NOMO-1 (cell line): ENCODE results near the gene TSPAN18.
A peak's percentile ranks its signal among the peaks of the same experiment; 100 is the strongest.

ENCODE experiments used
- DNase-seq, 2 experiments: peaks; one replicate each; lab custom pipeline; 2025; ENCODE audit not compliant: unreplicated experiment in 2 of 2; lab: John Stamatoyannopoulos, UW

The TSPAN18 gene

DNA sequence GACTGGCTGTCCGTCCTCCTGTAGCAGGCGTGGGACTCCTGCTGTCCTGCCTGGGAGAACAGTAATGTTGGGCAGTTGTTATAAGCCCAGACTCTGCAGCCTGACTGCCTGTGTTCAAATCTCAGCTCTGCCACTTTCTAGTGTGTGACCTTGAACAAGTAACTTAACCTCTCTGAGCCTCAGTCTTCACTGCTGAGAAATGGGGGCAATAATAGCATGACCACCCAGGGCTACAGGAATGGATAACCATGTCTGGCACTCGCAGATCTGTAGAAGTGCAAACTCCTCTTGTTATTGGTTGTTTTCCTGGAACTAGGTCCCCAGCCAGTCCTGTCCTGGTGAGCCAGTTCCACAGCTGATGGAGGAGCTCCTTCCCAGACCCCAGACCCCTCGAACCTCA, 154.2 kb downstream of the TSPAN18 start:
- DNase-seq, result no peak

DNA sequence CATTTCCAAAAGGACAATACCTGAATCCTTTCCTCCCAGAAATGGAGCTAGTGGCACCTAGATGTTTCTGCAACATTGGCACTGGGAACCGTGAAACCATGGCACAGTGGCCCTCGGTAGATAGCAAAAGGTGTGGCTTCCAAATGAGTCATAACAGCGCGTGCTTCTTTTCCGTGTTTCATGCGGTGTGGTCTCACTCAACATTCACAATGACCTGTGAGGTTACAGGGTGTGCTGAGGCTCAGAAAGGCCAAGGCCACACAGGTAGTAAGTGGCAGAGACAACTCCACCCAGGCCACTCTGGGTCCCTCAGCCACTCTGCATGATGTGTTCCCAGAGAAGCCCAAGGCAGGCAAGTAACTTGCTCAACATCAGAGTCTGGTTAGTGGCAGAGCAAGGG, 156.5 kb downstream of the TSPAN18 start:
- DNase-seq, result no peak

DNA sequence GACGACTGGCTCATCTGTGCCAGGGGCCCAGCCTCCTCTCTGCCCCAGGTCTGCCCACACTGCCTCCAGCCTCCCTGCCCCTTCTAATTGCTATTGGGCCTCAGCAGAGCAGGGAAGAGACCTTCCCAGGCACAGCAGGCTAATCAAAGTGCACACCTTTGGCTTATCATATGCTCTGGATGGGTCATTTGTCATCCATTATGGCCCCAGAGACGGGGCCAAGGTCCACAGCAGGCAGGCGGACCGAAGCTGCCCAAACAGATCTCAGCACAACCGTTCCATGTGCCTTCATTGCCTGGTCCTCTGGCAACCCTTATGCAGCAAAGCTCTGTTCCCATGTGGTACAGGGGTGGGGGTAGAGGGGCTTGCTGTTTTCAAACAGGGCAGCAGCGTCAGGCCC, 157.3 kb downstream of the TSPAN18 start:
- no peak for DNase-seq

DNA sequence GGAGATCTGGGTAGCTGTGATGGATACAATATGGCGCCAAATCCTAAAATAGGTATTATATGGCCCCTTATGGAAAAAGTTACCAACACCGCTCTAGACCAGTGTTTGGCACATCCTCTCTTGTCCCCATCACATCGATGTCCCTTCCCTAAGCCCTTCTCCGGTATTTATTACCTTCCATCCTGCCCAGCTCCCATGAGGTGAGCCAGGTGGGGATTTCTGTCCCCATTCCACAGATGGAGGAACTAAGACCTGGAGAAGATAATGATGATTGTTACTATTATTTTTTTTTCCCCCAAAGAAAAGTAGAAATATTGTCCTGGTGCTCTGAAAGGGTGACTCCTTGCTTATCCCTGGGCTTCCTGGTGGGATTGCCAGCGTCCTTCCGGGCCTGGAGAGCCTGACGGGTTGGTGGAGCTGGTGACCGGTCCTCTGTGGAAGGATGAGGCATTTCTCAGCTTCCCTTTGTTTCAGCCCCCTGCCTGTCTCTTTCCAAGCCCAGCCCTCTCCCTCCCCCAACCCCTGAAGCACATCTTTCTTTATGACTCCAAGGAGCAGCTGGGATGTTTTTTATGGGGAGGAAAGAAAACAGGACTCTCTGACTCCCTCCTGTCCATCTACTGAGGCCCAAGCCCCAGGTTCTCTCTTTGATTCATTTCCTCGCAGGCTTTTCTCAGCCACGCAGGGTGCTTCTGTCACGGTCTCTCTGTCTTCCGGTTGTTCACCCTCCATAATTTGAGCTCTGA, 158.5 kb downstream of the TSPAN18 start:
- no peak for DNase-seq

DNA sequence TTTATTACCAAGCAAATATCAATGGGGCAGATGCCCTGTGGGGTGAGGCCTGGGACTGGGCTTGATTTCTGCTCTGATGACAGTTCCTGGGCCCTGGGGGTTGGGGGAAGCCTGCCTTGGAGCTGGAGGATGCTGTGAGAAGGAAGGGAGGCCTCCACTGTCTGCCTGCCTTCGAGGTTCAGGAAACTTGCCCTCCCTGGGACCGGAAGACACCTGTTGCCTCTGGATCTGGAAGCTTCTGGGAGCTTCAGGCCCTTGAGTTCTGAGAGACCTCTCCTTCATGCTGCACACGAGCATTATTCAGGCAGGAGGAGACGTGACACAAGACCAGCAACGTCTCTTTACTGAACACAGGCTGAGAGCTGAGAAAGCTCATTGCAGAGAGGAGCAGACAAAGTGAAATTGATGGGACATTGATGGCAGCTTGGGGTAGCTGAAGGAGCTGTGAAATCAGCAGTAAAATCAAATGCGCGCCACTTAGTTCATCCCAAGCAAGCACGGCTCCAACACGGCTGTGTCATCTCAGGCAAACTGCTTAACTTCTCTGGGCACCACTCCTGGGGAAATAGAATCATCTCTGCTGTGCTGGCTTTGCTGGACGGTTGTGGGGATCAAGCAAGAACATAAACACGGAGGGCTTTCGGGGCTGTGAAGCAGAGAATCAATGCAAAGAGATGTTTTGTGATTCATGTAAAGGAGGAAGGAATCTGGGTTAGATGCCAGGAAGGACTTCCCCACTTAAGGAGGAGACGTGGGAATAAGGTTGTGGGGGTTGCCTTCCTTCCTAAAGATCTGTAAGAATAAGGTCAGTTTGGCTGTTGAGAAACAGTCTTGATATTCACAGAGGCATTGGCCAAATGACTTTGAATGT, 159.4 kb downstream of the TSPAN18 start:
- DNase-seq, result no peak

DNA sequence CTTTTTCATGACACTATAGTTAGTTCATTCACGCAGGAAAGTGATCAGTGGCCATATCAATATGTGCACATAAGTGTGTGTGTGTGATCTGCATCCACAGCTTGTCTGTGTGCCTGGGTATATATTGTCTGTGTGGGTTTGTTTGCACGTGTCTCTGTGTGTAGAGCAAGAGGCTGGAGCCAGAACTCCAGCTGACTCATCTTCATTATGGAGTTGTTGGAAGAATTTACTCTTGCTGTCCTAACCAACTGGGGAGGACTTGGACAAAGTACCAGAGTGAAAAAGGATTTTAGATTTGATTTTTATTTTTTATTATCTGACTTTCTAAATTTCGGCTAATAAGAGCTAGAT, 160.0 kb downstream of the TSPAN18 start:
- DNase-seq, result no peak

DNA sequence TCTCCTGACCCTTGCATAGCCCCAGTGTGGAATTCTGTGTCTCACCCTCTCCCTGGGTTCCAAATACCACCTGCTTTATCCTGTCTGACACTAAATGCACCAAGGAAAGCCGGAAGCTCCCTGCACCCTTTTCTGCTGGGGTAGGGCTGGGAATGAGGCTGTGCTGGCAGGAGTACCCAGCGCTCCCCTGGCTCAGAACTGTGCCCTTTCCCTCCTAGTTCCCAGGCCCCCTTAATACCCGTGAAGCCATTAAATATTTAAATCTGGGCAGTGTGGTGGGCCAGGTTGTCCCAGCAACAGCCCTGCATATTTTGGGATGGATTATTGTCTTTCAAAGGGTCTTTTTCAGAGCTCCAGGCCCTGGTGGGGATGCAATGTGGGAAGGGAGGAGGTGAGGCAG, 160.9 kb downstream of the TSPAN18 start:
- DNase-seq, result no peak

DNA sequence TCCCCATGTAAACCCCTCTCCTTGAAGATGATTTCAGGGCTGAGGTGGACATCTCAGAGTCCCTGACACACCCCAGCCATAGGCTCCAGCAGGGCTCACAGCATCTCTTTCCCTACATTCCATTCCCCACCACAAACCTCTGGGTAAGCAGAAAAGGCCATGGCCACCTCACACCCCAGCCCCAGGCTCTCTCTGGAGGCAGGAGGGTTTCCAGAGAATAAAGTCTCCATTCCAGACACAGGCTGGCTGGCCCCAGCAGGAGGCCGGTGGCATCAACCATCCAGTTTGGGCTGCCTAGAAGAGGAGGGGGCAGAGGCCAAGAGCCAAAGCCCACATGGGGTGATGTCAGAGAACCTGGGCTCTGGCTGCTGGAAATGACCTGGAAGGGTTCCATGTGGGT, 162.5 kb downstream of the TSPAN18 start:
- no peak for DNase-seq

DNA sequence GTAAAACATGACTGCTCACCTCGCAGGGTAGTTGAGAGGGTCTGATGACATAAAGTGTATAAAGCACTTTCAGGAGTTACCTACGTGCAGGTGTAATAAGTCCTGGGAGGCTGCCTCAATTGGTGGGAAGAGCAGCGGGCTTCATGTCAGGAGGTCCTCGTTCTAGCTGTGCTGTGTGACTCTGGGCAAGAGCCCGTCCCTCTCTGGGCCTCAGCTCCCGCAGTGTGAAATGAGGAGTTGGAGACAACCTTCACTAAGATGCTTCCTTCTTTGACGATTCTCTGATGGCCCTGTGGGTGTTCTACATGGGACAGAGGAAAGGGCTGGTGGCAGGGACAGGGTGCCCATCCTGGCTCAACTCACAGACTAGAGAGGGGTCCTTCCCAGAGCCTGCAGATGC, 166.1 kb downstream of the TSPAN18 start:
- DNase-seq, result no peak

DNA sequence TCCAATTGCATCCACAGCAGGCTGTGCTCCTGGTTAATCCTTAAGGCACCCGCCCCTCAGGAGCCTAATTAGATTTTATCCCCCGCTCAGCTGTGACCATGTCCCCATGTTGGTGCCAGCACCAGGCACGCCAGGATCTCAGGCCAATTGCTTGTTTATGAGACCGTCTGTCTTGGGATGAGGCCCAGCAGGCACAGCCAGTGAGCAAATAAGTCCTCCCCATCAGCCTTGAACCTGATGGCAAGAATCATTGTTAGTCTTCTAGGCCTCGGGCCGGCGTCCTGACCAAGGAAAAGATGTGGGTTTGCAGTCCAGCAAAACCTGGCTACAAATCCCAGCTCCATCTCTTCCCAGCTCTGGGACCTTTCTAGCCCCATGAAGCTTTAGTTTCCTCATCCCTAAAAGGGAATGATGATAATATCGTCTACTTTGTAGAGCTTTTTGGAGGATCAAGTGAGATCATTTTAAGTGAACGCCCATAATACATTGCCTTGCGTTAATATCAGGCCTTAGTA, 166.6 kb downstream of the TSPAN18 start:
- no peak for DNase-seq

DNA sequence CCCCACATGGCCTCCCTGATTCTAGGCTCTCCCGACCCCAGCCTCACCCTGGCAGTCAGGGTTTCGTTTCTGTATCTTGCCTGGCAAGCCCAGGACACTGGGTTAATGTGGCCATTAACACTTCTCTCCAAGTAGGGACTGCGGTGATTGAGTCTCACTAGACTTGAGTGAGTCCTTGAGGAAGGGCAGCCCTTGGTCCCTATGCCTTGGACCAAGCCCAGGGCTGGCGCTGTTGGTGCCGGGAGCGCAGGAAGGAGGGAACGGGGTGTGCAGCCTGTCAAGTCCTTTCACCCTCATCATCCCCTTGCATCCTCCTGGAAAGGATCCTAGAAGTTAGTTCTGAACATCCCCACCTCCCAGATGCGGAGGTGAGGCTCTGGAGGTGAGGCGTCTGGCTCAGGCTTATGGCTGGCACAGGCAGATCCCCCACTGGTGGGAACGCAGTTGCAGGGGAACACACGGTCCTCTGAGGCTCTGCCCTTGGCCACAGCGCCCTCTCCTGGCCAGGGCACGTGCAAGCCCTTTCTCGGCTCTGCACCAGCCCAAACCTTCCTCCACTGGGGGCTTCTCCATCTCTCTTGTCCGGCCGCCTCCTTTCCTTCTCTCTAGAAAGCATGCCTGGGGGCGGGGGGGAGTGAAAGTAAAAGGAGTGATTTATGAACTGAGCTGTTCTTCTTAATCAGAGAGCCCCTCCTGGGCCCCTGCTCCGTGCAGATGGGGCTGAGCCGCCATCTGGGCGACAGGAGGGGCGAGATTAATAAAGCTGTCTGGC, 167.3 kb downstream of the TSPAN18 start:
- peak; percentile 42 to 50 for DNase-seq

DNA sequence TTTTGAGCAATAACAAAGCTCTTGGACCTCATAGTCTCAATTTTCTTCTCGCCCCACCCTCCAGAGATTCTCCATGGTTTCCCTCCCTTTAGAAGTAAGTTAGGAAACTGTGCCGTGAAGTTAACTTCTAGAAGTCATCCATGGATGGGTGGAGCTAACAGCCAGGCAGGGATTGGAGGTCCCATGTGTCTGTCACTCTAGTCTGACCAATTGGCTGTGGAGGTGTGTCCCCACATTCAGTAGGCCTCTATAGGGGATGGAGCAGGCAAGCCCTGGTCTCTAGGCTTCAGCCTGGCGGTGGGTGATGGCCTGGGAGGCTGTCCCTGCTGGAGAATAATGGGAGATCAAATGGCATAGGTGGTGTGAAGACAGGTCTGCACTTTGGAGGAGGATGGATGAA, 173.2 kb downstream of the TSPAN18 start:
- DNase-seq, result no peak

DNA sequence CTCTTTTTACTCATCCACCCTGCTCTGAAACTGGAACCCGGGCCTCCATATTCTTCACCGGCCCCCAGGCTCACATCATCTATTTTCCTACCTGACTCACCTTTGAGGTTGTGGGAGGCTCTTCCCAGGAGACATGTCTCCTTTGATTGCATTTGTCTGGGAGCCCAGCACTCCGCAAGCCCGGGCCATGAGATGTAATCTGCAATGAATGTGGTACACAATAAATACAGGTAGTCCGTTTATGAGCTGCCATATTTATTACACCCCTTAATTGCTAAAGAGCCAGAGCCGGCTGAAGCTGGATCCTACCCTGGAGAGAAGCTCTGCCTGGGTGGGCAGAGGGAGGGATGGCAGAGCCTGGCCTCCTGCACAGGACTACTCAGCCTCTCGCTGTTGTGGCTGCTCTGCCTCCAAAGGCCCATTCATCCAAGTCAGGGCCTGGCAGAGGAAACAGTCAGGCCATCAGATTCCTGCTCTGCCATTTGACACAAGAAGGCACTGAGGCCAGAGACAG, 174.4 kb downstream of the TSPAN18 start:
- no peak for DNase-seq

DNA sequence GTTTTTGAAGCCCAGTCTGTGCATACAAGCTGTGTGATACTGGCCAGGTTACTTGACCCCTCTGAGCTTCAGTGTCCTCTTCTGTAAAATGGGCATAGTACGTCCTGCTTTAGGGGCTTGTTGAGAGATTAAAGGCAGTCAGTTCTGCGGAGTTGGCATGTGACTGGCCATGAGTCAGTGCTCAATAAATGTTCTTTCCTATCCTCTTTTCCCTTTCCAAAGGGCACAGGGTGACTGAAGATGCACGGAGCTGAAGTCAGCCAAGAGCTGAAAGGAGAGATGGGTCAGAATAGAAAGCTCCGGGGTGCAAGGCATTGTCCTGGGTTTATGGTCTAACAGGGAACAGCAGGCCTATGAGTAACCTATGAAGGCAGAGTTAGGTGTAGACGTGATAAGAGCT, 175.0 kb downstream of the TSPAN18 start:
- no peak for DNase-seq

DNA sequence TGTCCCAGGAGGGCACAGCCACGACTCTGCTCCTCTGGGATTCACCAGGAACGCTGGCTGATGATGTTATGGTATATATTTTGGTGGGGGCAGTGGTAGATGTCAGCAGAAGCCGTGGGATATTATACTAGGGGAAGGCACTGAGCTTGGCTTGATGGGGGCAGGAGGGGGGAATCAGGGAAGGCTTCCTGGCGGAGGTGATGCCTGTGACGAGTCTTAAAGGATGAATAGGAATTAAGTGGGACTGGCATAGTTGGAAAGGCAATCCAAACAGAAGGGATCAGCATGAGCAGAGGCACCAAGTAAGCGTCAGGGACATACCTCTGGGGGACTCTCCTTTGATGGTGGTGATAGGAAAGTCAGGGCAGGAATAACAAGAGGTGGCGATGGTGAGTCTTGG, 176.3 kb downstream of the TSPAN18 start:
- no peak for DNase-seq

DNA sequence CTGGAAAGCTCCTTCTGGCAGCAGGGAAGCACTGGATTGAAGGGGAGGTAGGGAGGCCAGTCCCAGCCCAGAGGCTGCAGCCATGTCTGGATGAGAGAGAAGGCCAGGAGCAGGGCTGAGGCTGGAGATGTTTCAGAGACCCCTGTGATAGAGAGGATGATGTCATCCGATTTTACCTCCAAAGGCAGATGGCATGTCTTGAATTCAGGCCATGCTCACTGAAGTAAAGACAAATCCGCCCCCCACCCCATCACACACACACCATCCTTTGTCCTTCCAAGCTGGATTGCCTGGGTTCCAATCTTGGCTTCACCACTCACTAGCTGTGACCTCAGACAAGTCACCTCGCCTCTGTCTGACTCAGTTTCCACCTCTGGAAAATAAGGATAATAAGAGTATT, 176.8 kb downstream of the TSPAN18 start:
- no peak for DNase-seq

DNA sequence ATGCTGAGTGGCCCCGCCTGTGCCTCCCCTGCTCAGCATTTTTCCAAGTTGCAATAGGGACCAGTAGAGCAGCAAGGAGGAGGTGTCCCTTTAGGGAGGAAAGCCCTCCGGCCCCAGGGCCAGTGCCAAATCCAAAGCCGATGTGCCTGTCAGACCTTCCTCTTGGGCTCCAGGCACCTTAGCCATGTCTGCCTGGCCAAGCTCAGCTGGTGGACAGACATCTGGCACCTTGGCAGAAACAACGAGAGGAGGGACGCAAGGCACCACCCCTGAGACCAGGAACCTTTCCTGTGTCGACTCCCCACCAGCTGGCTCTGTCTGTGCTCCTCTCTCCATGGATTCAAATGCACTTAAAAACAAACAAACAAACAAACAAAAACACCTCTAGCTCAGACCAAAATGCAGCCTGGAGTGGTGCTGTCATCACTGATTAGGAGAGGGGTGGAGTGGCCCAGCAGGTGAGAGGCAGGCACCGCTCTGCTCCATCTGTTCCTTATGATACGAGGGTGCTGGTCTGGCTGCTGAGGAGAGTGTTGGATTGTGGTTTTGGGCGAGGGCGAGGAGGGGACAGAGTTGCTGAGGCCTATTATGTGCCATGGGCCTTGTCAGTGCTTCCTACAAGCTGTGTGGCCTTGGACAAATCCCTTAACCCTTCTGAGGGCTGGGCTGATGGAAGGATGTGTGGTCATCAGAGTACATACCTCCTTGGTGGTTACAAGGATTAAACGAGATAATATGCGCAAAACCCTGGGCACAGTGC, 177.7 kb downstream of the TSPAN18 start:
- DNase-seq, result no peak

DNA sequence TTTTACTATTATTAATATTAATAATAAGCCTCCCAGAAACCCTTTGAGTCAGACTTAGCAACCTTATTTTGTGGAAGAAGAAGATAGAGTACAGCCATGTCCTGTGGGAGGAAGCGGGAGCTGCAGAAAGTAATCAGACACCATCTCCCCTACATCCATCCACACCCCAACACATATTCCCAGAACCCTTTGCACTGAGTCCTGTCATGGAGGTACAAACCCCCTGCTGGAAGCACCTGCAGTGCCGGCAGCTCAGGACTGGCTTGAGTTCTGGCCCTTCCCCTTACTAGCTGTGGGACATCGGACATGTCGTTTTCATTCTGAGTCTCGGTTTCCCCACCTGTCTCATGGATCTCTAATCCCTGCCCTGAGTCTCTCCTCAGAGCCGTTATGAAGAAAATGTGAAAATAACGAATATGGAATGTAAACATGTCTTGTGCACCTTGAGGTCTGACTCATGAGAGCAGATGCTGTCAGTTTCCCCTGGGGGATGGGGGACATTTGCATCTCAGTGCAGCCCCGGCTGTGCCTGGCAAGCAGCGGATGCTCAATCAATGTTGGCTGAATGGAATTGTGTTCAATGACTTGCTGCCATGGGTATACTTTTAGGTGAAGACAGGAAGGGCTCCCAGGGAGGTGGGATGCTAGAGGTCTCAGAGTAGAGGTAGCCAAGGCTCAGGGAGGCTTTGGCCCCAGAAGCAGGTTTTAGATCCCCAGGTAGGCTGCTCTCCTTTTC, 178.5 kb downstream of the TSPAN18 start:
- no peak for DNase-seq

DNA sequence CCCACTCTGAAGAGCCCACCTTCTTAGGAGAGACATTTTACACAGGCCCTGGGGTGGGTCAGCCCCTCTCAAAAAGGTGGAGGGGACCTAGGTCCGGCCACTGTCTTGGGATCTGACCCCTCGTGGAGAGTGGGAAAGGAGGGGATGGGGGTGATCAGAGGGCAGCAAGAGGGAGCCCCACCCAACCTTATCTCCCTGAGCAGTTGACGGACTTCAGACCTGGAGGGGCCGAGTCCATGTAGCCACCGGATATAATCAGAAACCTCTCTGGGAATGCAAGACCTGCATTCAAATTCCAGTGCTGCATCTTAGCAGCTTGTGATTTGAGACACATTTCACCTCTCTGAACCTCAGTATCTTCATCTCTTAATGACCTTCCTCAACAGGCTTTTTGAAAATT, 179.9 kb downstream of the TSPAN18 start:
- DNase-seq, result no peak

DNA sequence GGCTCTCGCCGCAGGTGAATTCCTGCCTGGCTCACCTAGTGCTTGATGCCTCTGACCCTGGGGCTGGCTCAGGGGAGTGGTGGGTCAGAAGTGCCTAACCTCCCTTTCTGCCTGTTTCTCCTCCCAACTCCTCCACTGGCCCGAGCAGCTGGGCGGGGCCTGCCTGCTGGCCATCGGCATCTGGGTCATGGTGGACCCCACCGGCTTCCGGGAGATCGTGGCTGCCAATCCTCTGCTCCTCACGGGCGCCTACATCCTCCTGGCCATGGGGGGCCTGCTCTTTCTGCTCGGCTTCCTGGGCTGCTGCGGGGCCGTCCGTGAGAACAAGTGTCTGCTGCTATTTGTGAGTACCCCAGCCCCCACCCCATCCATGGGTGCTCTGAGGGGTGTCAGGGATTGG, 182.8 kb downstream of the TSPAN18 start:
- no peak for DNase-seq
